CD4-positive, alpha-beta T cell treated with Interleukin-17A for 4 hours (primary cell): Measurements from ENCODE around the gene SPTY2D1.
A peak's percentile ranks its signal among the peaks of the same experiment; 100 is the strongest.
"Not testable (repeated sequence)": the region's sequence is repeated elsewhere in the genome, so short reads cannot be mapped to it uniquely, and the experiment has no call there.

Experiments used
- DNase-seq: peaks from one replicate; pipeline ENCODE4 v3.0.0-alpha.2; 2020; ENCODE audit warnings: mixed read lengths

Gene SPTY2D1, protein sequence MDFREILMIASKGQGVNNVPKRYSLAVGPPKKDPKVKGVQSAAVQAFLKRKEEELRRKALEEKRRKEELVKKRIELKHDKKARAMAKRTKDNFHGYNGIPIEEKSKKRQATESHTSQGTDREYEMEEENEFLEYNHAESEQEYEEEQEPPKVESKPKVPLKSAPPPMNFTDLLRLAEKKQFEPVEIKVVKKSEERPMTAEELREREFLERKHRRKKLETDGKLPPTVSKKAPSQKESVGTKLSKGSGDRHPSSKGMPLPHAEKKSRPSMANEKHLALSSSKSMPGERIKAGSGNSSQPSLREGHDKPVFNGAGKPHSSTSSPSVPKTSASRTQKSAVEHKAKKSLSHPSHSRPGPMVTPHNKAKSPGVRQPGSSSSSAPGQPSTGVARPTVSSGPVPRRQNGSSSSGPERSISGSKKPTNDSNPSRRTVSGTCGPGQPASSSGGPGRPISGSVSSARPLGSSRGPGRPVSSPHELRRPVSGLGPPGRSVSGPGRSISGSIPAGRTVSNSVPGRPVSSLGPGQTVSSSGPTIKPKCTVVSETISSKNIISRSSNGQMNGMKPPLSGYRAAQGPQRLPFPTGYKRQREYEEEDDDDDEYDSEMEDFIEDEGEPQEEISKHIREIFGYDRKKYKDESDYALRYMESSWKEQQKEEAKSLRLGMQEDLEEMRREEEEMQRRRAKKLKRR

DNA sequence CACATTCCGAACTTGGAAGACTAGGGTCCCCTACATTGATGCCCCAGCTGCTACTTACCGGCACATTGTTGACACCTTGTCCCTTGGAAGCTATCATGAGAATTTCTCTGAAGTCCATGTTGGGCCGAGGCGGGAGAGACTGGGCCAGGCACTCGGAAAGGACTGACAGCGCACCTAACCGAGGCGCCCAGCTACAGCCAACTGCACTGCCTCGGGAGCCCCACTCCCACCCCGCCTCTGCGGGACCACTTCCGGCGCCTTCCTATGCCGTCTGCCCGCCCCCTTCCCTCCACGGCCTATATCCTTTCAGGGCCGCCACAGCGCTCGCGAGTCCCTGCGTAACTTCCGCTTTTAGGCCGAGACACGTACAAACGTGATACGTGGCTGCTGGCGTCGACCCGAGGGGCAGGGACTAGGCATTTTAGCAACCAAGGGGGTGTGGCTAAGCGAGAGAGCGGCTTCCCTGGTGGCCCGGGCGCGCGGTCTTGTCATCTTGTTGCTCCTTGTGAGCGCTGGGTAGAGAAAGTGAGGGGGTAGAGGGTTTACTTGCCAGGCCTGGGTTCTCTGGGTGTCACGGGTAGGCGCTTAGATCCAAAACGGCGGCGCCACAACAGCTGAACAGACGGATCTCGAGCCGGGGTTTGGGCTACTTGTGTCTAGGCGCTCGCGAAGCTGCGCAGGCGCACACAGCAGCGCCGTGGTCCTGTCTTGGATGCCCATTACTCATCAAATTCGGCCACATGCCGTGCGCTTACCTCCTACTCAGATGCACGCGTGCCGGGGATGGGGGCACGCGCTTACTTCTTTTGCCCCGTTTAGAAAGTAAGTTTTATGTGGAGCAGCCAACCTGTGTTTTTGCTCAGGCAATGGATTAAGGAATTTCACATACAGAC, at the start of gene SPTY2D1:
Gene SPTY2D1, minus strand, starts transcription at position 203 of the 893 bp plus-strand sequence. Its CDS starts 85 bp downstream, at position 118.
- peak; percentile 97 for DNase-seq

DNA sequence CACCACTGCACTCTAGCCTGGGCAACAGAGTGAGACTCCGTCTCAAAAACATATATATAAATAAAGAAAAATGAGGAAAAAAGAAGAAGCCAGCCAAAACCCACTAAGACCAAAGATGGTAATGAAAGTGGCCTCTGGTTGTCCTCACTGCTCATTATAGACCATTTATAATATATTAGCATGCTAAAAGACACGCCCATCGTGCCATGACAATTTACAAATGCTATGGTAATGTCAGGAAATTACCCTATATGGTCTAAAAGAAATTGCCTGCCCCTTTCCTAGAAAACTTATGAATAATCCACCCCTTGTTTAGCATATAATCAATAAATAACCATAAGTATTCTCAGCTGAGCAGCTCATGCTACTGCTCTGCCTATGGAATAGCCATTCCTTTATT, 48.3 kb upstream of the SPTY2D1 start:
- DNase-seq = no peak

DNA sequence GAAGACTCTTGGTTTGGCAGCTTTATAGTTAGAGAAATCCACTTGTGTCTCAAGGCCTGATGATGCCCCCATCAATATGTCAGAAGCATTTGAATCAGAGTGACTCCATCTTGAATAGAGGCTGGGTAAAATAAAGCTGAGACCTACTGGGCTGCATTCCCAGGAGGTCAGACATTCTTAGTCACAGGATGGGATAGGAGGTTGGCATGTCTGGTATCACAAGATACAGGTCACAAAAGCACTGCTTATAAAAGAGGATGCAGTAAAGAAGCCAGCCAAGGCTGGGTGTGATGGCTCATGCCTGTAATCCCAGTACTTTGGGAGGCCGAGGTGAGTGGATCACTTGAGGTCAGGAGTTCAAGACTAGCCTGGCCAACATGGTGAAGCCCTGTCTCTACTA, 47.8 kb upstream of the SPTY2D1 start:
- not testable (repeated sequence) for DNase-seq

DNA sequence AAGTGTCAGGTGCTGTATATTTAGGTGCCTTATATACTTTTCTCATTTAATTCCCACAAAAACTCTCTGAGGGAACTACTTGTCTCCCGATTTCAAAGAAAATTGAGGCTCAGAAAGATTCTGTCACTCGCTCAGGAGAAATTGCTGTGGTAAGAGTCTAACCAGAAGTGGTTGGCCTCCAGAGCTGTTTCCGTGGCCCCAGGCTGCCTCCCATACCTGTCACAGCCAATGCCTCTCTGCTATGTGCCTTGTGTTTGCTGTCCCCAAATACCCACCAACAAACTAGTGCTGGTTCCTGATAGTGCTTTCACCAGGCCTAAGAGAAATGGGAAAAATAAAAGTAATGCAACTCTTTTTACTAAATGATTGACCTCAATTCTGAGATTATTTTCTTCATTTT, 43.4 kb upstream of the SPTY2D1 start:
- DNase-seq = no peak

DNA sequence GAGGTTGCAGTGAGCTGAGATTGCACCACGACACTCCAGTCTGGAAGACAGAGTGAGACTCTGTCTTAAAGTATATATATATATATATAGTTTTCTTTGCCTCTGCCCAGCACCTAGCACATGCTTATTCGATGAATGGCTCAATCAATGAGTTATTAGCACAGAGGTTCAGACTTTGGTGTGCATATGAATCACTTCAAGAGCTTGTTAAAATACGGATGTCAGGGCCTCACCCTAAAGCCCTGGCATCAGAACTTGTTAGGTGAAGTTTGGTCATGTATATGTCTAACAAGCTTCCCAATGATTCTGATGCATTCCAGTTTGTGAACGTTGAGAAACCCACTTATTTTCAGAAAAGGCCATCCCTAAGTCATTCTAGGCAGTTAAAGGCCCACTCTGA, 42.7 kb upstream of the SPTY2D1 start:
- no peak for DNase-seq

DNA sequence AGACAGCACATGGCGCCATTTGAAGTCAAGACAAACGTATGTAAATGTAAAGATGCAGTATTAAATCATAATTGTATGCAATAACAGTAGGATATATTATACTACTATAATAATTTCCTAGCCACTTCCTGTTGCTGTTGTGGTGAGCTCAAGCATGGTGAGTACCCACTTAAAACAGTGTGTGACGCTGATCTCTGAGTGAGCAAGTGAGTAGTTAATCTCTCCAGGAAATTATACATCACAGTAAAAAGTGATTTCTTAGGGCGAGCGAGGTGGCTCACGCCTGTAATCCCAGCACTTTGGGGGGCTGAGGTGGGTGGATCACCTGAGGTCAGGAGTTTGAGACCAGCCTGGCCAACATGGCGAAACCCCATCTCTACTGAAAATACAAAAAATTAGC, 38.1 kb upstream of the SPTY2D1 start:
- DNase-seq = peak; percentile 56

DNA sequence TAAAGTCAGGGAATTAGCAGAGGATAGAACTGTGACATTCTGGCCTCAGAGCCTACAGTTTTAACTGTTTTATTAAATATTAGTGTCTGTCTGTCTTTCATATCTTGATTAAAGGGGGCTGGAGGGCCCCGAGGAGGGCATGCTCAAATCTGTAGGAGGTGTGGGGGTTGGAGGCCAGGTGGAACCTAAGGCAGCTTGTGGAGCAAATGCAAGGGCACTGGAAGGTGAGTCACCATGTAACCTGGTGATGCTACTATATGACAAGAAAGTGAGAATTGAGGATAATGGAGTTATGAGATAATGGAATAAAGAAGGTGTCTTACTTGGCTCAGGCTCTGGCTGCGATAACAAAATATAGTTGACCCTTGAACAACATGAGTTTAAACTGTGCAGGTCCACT, 37.1 kb upstream of the SPTY2D1 start:
- DNase-seq = peak; percentile 31

DNA sequence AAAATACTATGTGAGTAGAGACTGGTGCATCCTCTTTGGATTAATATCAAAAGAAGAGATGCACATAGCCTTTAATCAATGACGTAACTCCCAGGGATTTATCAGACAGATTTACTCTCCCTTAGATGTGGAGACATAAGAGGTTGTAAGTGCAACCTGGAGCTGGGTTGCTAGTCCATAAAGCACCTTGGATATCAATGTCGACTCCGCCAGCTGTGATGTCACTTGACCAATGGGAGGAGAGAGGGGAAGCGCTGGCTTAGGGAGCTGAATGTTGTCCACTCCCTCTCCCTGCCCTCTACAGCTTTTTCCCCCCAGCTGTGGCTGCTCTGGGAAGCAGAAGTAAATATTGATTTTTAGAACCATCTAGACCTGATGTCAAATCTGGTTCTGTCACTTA, 35.6 kb upstream of the SPTY2D1 start:
- no peak for DNase-seq

DNA sequence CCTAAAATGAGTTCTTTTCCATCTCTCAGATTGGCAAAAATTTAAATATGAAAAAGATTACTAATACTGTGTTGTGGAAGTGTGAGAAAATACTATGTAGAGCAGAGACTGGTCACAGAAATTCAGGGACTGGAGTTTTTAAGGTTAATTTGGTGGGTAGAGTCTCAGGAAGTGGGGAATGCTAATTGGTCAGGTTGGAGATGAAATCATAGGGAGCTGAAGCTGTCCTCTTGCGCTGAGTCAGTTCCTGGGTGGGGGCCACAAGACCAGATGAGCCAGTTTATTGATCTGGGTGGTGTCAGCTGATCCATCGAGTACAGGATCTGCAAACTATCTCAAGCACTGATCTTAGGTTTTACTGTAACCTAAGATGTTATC, 35.1 kb upstream of the SPTY2D1 start:
- peak; percentile 14 for DNase-seq

DNA sequence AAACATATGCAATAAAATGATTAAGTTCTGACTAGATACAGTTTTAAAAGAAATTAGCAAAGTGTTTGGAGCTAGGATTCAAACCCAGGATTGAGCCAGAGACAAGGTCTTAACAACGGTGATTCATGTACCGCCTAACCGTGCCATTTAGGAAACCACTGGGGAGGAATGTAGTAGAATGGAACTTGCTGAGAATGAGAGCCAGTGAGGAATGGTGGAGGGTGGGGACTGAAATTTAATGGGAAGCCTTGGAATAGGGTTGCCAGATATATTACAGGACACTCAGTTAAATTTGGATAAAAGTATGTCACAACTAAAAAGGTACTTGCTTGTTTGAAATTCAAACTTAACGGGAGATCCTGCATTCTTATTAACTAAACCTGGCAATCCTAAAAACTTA, 34.0 kb upstream of the SPTY2D1 start:
- no peak for DNase-seq

DNA sequence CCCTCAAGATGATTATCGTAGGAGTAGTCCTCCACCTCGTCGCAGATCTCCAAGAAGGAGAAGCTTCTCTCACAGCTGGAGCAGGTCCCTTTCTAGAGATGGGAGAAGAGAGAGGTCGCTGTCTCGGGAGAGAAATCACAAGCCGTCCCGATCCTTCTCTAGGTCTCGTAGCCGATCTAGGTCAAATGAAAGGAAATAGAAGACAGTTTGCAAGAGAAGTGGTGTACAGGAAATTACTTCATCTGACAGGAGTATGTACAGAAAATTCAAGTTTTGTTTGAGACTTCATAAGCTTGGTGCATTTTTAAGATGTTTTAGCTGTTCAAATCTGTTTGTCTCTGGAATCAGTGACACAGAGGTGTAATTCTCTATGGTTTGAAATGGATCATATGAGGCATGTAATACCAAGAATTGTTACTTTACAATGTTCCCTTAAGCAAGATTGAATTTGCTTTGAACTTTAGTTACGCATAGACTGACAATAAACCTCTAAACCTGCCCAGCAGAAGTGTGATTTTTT, 31.3 kb upstream of the SPTY2D1 start:
- DNase-seq = not testable (repeated sequence)

DNA sequence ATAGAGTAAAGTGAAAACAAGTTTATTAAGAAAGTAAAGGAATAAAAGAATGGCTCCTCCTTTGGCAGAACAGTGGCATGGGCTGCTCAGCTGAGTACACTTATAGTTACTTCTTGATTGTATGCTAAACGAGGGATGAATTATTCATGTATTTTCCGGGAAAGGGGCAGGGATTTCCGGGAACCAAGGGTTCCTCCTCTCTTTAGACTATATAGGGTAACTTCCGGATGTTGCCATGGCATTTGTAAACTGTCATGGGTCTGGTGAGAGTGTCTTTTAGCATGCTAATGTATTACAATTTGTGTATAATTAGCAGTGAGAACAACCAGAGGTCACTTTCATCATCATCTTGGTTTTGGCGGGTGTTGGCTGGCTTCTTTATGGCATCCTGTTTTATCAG, 23.5 kb upstream of the SPTY2D1 start:
- DNase-seq = no peak

DNA sequence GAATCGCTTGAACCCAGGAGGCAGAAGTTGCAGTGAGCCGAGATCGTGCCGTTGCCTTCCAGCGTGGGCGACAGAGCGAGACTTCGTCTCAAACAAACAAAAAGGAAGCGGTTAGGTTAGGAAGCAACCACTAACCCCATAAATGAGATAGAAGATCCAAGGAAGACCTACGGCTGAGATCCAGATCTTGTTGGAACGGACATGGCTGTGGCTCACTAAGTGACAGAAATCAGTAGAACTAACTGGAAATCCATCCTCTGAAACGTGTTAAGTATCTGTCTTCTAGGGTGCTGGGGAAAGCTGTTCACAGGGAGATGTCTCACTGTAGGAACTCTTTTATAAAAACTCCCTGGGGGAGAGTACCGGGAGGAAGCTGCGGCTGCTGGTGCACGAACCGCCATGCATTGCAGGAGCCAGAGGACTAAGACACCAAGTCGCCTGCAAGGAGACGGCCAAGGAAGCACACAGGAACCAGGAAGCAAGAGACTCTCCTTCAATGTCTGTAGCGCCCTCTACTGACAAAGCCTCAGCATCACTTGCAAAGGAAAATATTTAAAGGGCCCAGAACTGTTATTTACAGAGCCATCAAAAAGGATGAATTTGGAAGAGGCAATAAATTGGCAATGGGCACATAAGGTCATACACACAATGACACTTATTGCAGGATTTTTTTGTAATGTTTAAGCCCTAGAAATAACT, 16.9 kb upstream of the SPTY2D1 start:
- DNase-seq = peak; percentile 45

DNA sequence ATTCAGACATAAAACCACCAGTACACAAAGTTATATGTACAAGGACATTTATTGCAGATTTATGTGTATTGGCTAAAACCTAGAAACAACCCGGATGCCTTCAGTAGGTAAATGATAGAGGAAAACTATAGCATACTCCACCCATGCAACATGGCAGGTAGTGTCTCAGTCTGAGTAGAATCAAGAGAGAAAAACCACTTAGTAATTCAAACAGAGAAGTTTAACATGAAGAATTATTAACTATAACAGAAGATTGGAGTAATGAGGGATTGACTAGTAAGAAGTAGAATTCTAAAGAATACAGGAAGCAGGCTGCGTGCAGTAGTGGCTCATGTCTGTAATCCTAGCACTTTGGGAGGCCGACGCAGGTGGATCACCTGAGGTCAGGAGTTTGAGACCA, 16.2 kb upstream of the SPTY2D1 start:
- DNase-seq = no peak

DNA sequence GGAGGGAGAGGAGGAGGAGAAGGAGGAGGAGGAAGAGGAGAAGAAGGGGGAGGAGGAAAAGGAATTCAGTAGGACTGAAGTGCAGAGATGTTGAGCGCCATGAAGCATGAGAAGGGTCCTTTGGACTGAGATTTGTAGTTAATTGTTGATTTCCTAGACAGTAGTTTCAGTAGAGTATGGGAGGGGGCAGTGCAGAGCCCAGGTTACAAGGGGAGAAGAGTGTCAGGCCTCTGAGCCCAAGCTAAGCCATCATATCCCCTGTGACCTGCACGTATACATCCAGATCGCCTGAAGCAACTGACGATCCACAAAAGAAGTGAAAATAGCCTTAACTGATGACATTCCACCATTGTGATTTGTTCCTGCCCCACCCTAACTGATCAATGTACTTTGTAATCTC, 8.9 kb upstream of the SPTY2D1 start:
- DNase-seq = not testable (repeated sequence)

DNA sequence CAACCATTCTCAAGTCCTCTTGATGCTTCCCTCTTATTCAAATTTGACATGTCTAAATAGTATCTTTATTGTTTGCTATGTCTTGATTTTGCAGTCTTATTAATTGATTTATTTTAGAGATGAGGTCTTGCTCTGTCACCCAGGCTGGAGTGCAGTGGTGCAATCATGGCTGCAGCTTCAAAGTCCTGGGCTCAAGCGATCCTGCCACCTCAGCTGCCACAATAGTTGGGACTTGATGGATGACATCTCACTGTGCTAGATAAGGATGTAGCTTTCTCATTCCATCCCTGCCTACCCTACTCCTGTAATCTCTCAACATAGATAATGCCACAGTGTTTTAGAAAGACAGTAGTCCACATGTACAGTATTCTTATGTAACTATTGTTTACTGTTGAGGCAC, 7.5 kb upstream of the SPTY2D1 start:
- no peak for DNase-seq

DNA sequence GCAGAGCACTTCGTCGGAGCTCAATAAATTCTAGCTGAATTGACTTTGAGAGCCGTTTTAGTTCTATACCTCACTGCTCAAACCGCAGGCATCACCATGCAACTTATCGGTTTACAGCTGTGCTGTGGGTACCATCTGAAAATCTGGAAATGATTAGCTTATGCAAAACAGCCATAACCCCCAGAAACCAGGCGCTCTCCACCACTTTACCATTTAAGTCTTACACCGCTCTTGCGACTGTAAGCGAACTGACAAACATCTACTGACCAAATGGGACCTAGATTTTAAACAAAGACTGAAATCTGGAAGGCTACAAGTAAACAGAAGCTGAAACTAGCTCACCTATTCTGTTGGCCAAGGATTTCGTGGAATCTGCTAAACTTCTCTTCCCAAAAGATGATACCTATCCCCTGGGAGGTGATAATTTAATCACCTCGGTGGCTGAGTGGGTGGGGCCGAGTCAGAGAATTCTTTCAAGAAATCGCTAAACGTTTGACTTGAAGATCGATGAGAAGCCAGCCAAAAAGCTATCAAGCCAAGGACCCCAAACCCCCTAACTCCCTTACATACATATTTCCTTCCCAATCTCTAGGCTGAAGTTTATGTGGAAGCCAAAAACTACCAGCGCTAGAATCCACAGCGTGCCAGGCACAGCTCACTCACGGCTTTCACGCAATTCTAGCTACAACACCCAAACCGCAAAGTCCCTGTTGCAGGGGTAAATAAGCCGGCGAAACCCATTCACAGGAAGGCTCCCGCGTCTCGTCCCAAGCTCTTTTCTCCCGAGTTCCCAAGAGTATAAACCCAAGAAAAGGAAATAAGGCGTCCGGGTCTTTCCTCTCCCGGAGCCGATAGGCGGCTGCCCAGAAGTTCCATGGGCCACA, 644 bp downstream of the SPTY2D1 start:
- DNase-seq = peak; percentile 11

DNA sequence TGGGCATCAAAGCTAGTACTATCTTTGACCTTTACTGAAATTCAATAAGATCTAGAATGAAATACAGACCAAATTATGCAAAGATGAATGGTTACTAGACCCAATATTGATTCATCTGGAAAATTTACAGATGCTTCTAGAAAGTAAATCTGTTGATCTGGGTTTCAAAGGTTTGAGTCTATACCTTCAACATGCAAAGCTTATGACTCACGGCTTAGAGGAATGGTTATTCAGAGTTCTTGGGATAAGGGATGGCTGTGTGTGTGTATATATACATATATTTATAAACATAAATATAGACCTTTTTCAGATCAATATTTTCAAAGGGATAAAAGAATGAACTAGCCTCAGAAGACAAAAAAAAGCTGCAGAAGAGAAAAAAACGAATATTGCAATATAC, 1.3 kb downstream of the SPTY2D1 start:
- DNase-seq = no peak

DNA sequence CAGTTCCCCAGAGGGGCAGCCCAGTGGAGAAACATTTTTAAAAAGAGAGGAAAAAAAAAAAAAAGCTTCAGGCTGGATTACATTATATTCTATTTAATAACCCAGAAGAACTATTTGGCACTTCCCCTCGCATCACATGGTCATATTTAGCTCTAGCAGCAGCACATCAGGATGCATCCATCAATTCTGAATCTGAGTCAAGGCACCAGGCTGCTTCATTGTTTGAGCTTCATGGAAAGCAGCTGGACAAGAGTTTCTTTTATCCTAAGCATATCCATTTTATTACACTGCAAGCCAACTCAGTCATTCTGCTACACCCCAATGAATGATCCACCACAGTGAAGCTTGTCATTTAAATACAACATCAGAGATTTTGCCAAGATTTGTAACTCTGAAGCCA, 10.0 kb downstream of the SPTY2D1 start:
- no peak for DNase-seq

DNA sequence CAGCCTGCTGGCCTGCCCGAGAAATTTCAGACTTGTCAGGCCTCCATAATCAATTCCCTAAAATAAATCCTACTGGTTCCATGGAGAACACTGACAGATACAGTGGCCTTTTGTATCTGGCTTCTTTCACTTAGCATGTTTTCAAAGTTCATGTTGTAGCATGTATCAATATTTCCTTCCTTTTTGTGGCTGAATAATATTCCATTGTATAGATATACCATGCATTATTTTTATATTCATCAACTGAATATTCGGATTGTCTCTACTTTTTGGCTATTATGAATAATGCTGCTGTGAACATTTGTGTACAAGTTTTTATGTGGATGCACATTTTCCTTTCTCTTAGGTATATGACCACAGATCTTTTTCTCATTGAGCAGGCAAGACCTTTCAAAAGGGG, 10.4 kb downstream of the SPTY2D1 start:
- no peak for DNase-seq

DNA sequence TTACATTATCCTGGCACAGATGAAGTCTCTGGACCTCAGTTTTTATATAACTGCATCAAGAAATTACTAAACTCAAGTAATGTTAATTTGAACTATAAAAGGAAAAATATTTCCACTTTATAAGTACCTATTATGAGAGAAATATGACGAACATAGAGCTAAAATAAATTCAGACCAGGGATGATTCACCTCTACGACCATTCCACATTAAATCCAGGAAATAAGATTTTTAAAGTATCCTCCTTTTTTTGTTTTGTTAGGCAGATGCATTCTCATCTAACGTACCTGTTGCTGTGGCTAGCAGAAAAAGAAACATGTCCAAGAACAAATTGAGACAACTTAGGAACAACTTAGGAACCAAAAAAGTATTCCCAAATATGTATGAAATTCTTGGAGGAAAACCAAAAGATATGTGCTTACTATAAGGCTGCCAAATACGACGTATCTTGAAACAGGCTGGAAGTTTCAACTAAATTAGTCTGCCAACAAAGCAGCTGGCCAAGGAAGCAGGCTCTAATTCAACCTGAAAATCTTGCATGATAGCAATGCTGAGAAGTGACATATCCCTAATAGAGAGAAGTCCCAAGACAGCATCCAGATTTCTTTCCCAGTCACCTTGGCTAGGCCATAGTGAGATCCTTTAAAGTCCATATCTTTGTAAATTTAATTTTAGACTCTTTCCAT, 15.7 kb downstream of the SPTY2D1 start:
- no peak for DNase-seq
